HCT116 (cell line): Measurements from ENCODE around the gene ZNF441. TPM values are rescaled to one million over a fixed set of nuclear protein-coding genes. Genes with fewer than 3 reads are reported as not detected.

ENCODE experiments used
- ATAC-seq: fragments of 200-7000 bp; cut with Tn5 transposase; 2 replicates; pipeline ENCODE4 v1.9.1; 2020; ENCODE audit warnings: mild to moderate bottlenecking, moderate library complexity
- BruUV-seq: library from RNA; stranded (reverse); fragments of 400-500 nt; replicated peaks from 2 replicates; lab custom pipeline; 2021; lab: Mats Ljungman, UMichigan
- CTCF ChIA-PET: fragments of 300-600 bp; sonication (Branson Sonifier 250); formaldehyde crosslinking; loops from one replicate; lab custom pipeline; 2021; ENCODE audit warnings: antibody characterized with exemption; lab: Charles Lee
- POLR2A ChIA-PET: fragments of 300-600, 350-600 bp; sonication (Branson Sonifier 250); formaldehyde crosslinking; loops from one replicate; lab custom pipeline; 2021; ENCODE audit warnings: antibody characterized with exemption; lab: Charles Lee
- RAD21 ChIA-PET, 2 experiments: fragments of 300-600 bp; sonication (Branson Sonifier 250); formaldehyde crosslinking; loops; one replicate each; lab custom pipeline; 2023; ENCODE audit warnings: low total read pairs in 2 of 2; ENCODE audit not compliant: uncharacterized antibody in 2 of 2, unreplicated experiment in 2 of 2, low non-redundant PET in 1 of 2; lab: Charles Lee
- DNase-seq: peaks from one replicate; pipeline ENCODE4 v3.0.0-alpha.2; 2010; ENCODE audit warnings: low read depth, low spot score
- H2AFZ ChIP-seq: fragments of 200-600 bp; shearing (Covaris generic), sonication (generic); 2 replicates; pipeline ENCODE4 v1.6.1; 2017; ENCODE audit warnings: low read depth, mixed run types, mixed read lengths, antibody characterized with exemption, low read length; ENCODE audit not compliant: poor library complexity, severe bottlenecking
- H3K27ac ChIP-seq: 2 replicates; pipeline ENCODE4 v1.5.1; 2012; ENCODE audit warnings: low read depth, low read length
- H3K27me3 ChIP-seq: fragments of 200-600 bp; sonication (generic); 2 replicates; pipeline ENCODE4 v1.6.1; 2016; ENCODE audit warnings: mixed run types, low read length, mixed read lengths; ENCODE audit not compliant: insufficient read depth
- H3K36me3 ChIP-seq, 2 experiments: fragments of 200-500 bp in 1 of 2; fragments of 200-600 bp in 1 of 2; sonication (Bioruptor generic) in 1 of 2; sonication (generic) in 1 of 2; 2 replicates each; pipeline versions ENCODE4 v1.5.1 to v1.6.1; 2014 to 2016; ENCODE audit warnings: low read length in 2 of 2, inconsistent platforms in 1 of 2, mixed read lengths in 1 of 2, mixed run types in 1 of 2; ENCODE audit not compliant: insufficient read depth in 2 of 2, control insufficient read depth in 1 of 2
- H3K4me1 ChIP-seq, 2 experiments: fragments of 200-600 bp in 1 of 2; sonication (generic) in 1 of 2; 2 replicates each; pipeline versions ENCODE4 v1.5.1 to v1.6.1; 2012 to 2017; ENCODE audit warnings: low read length in 2 of 2, inconsistent platforms in 1 of 2, mild to moderate bottlenecking in 1 of 2, mixed read lengths in 1 of 2, mixed run types in 1 of 2, moderate library complexity in 1 of 2; ENCODE audit not compliant: insufficient read depth in 2 of 2, control insufficient read depth in 1 of 2
- H3K4me2 ChIP-seq: fragments of 200-600 bp; sonication (generic); 2 replicates; pipeline ENCODE4 v1.6.1; 2017; ENCODE audit warnings: mixed run types, low read length, mixed read lengths
- H3K4me3 ChIP-seq, 2 experiments: fragments of 200-600 bp in 1 of 2; sonication (generic) in 1 of 2; replicated peaks in 1 of 2; 2 replicates each; pipeline ENCODE4 v1.5.1; 2011 to 2016; ENCODE audit warnings: low read length in 2 of 2, control low read depth in 1 of 2, low read depth in 1 of 2, mild to moderate bottlenecking in 1 of 2, mixed read lengths in 1 of 2, mixed run types in 1 of 2
- H3K79me2 ChIP-seq: fragments of 200-600 bp; sonication (generic); 2 replicates; pipeline ENCODE4 v1.6.1; 2017; ENCODE audit warnings: mild to moderate bottlenecking, mixed run types, low read length, moderate library complexity, mixed read lengths; ENCODE audit not compliant: insufficient read depth
- H3K9ac ChIP-seq: fragments of 200-600 bp; sonication (generic); 2 replicates; pipeline ENCODE4 v1.6.1; 2016; ENCODE audit warnings: low read length, mixed read lengths
- H3K9me2 ChIP-seq: fragments of 200-600 bp; sonication (generic), shearing (Covaris generic); 2 replicates; pipeline ENCODE4 v1.6.1; 2017; ENCODE audit warnings: mixed run types, mild to moderate bottlenecking, moderate library complexity; ENCODE audit not compliant: insufficient read depth
- H3K9me3 ChIP-seq, 2 experiments: fragments of 200-500 bp in 1 of 2; fragments of 200-600 bp in 1 of 2; sonication (Bioruptor generic) in 1 of 2; sonication (generic) in 1 of 2; 2 replicates each; pipeline ENCODE4 v1.6.1; 2014 to 2017; ENCODE audit warnings: low read length in 2 of 2, mixed read lengths in 2 of 2, inconsistent platforms in 1 of 2, low read depth in 1 of 2, mild to moderate bottlenecking in 1 of 2, mixed run types in 1 of 2, moderate library complexity in 1 of 2; ENCODE audit not compliant: control insufficient read depth in 1 of 2, insufficient read depth in 1 of 2
- H4K20me1 ChIP-seq: fragments of 200-600 bp; sonication (generic), shearing (Covaris generic); 2 replicates; pipeline ENCODE4 v1.6.1; 2017; ENCODE audit warnings: mixed run types, mild to moderate bottlenecking, moderate library complexity; ENCODE audit not compliant: insufficient read depth
- CEBPB ChIP-seq: IDR thresholded peaks from 2 replicates; pipeline ENCODE4 v1.6.1; 2012; ENCODE audit warnings: low read depth
- CTCF ChIP-seq, 3 experiments: fragments of 200-600 bp in 1 of 3; sonication (generic) in 1 of 3; IDR thresholded peaks in 2 of 3; conservative IDR thresholded peaks in 1 of 3; 2 replicates each; pipeline ENCODE4 v1.5.1; 2012 to 2017; ENCODE audit warnings: low read depth in 2 of 3, low read length in 2 of 3, antibody characterized with exemption in 1 of 3, borderline replicate concordance in 1 of 3, control low read depth in 1 of 3, mild to moderate bottlenecking in 1 of 3, mixed read lengths in 1 of 3, mixed run types in 1 of 3, moderate library complexity in 1 of 3; ENCODE audit not compliant: insufficient read depth in 1 of 3
- EGR1 ChIP-seq: IDR thresholded peaks from 2 replicates; pipeline ENCODE4 v1.6.1; 2012; ENCODE audit warnings: low read depth
- ELF1 ChIP-seq: IDR thresholded peaks from 2 replicates; pipeline ENCODE4 v1.6.1; 2012; ENCODE audit warnings: low read depth, borderline replicate concordance
- EZH2 ChIP-seq: fragments of 200-600 bp; sonication (generic); IDR thresholded peaks from 2 replicates; pipeline ENCODE4 v1.6.1; 2017; ENCODE audit warnings: antibody characterized with exemption, mixed run types
- FOSL1 ChIP-seq: IDR thresholded peaks from 2 replicates; pipeline ENCODE4 v1.6.1; 2012; ENCODE audit warnings: low read depth
- JUND ChIP-seq: IDR thresholded peaks from 2 replicates; pipeline ENCODE4 v1.6.1; 2012
- POLR2A ChIP-seq: IDR thresholded peaks from 2 replicates; pipeline ENCODE4 v1.7.0; 2011; ENCODE audit warnings: borderline replicate concordance; ENCODE audit not compliant: insufficient read depth, insufficient read length; ENCODE audit errors: extremely low read depth
- SIN3A ChIP-seq: IDR thresholded peaks from 2 replicates; pipeline ENCODE4 v1.6.1; 2012; ENCODE audit warnings: low read depth
- SP1 ChIP-seq: IDR thresholded peaks from 2 replicates; pipeline ENCODE4 v1.6.1; 2012; ENCODE audit warnings: low read depth
- SRF ChIP-seq: IDR thresholded peaks from 2 replicates; pipeline ENCODE4 v1.6.1; 2012; ENCODE audit warnings: low read depth
- YY1 ChIP-seq: IDR thresholded peaks from 2 replicates; pipeline ENCODE4 v1.6.1; 2011; ENCODE audit warnings: low read length, low read depth, moderate library complexity, mild to moderate bottlenecking; ENCODE audit not compliant: insufficient replicate concordance; ENCODE audit errors: extremely low read depth
- ZBTB33 ChIP-seq: IDR thresholded peaks from 2 replicates; pipeline ENCODE4 v1.6.1; 2011; ENCODE audit warnings: mild to moderate bottlenecking, low read length, moderate library complexity; ENCODE audit not compliant: insufficient replicate concordance; ENCODE audit errors: extremely low read depth
- ZFX ChIP-seq: fragments of 450-650 bp; IDR thresholded peaks from 2 replicates; pipeline ENCODE4 v1.6.1; 2017
- ZNF274 ChIP-seq: fragments of 200-500 bp; sonication (Bioruptor generic); IDR thresholded peaks from 2 replicates; pipeline ENCODE4 v1.6.1; 2014; ENCODE audit warnings: mild to moderate bottlenecking, low read depth, low read length, inconsistent platforms
- intact Hi-C: fragments of 100-400 bp; cut with micrococcal nuclease; formaldehyde crosslinking; loops from 2 replicates; pipeline ENCODE4 v1.10.0; 2022
- total RNA-seq: library from RNA; stranded (reverse); gene quantifications from one replicate; pipeline ENCODE4 v1.2.1, GENCODE V29; 2021; ENCODE audit not compliant: unreplicated experiment
- TF ChIP-seq, protein P1 (sequence below): IDR thresholded peaks from 2 replicates; pipeline ENCODE4 v1.6.1; 2012
- TF ChIP-seq, protein P2 (sequence below): IDR thresholded peaks from 2 replicates; pipeline ENCODE4 v1.6.1; 2012
- TF ChIP-seq, protein P3 (sequence below): IDR thresholded peaks from 2 replicates; pipeline ENCODE4 v1.6.1; 2012; ENCODE audit warnings: low read depth

Gene ZNF441
- total RNA-seq, 1 experiment from 2014 or later = 1.1 TPM

DNA sequence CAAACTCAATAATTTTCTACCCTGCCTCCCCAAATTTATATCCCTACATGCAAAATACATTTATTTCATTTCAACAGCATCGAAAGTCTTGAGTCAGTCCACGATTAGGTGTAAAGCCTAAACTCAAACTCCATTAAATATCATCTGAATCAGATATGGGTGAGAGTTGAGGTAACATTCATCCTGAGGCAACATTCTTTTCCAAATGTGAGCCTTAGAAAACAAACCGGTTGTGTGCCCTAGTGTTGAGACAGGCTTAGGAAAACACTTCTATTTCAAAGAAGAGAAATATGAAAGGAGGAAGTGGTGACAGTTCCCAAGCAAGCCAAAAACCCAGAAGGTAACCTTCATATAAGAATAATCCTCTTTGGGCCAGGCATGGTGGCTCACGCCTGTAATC is 12.1 kb upstream of the ZNF441 start:
- Histone ChIP-seq H4K20me1 (no peaks in the 10 kb centered on the region), H3K36me3 (no peaks in the 10 kb centered on the region), H3K27me3 (no peaks in the 10 kb centered on the region), H3K4me2 (no peak overlapping the region), H3K27ac (no peak overlapping the region), H3K9me2 (no peaks in the 10 kb centered on the region), H3K9me3 (peaks cover 6 to 15% of the 10 kb centered on the region in 2 experiments; a peak in 2 of 4 replicates), H3K79me2 (no peaks in the 10 kb centered on the region), H3K9ac (no peak overlapping the region), H3K4me3 (no peak overlapping the region), H2AFZ (no peak overlapping the region), H3K4me1 (no peaks in the 10 kb centered on the region)
- ATAC-seq (no peak), DNase-seq (no peak)
- intact Hi-C loops = no loop called here
- POLR2A ChIA-PET = no interaction called here
- RAD21 ChIA-PET = no interaction called here
- no TSS peak for BruUV-seq
- no peak for TF ChIP-seq CTCF (IDR thresholded peaks at IDR 0.05 in 2 of 3, conservative IDR thresholded peaks at IDR 0.05 in 1 of 3; ENCODE audit: borderline replicate concordance in 1 of 3, insufficient read depth in 1 of 3, low read depth in 2 of 3, low read length in 2 of 3)
- TF ChIP-seq, protein P1, sequence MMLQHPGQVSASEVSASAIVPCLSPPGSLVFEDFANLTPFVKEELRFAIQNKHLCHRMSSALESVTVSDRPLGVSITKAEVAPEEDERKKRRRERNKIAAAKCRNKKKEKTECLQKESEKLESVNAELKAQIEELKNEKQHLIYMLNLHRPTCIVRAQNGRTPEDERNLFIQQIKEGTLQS = no peak
- no peak for TF ChIP-seq ZFX
- no peak for TF ChIP-seq SRF
- TF ChIP-seq, protein P2, sequence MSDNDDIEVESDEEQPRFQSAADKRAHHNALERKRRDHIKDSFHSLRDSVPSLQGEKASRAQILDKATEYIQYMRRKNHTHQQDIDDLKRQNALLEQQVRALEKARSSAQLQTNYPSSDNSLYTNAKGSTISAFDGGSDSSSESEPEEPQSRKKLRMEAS = no peak
- no peak for TF ChIP-seq EZH2
- TF ChIP-seq JUND = no peak
- no peak for TF ChIP-seq CEBPB
- no peak for TF ChIP-seq ZBTB33
- no peak for TF ChIP-seq YY1
- no peak for TF ChIP-seq POLR2A
- TF ChIP-seq ZNF274 = no peak
- TF ChIP-seq, protein P3, sequence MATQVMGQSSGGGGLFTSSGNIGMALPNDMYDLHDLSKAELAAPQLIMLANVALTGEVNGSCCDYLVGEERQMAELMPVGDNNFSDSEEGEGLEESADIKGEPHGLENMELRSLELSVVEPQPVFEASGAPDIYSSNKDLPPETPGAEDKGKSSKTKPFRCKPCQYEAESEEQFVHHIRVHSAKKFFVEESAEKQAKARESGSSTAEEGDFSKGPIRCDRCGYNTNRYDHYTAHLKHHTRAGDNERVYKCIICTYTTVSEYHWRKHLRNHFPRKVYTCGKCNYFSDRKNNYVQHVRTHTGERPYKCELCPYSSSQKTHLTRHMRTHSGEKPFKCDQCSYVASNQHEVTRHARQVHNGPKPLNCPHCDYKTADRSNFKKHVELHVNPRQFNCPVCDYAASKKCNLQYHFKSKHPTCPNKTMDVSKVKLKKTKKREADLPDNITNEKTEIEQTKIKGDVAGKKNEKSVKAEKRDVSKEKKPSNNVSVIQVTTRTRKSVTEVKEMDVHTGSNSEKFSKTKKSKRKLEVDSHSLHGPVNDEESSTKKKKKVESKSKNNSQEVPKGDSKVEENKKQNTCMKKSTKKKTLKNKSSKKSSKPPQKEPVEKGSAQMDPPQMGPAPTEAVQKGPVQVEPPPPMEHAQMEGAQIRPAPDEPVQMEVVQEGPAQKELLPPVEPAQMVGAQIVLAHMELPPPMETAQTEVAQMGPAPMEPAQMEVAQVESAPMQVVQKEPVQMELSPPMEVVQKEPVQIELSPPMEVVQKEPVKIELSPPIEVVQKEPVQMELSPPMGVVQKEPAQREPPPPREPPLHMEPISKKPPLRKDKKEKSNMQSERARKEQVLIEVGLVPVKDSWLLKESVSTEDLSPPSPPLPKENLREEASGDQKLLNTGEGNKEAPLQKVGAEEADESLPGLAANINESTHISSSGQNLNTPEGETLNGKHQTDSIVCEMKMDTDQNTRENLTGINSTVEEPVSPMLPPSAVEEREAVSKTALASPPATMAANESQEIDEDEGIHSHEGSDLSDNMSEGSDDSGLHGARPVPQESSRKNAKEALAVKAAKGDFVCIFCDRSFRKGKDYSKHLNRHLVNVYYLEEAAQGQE = no peak
- TF ChIP-seq SP1 = no peak
- no peak for TF ChIP-seq SIN3A
- no peak for TF ChIP-seq ELF1
- no peak for TF ChIP-seq FOSL1
- TF ChIP-seq EGR1 = no peak
- CTCF ChIA-PET = no interaction called here
